Measurements from ENCODE around the gene SIDT1. TPM values are rescaled to one million over a fixed set of nuclear protein-coding genes. Genes with fewer than 3 reads are reported as not detected.

The SIDT1 gene
- total RNA-seq, 1 experiment from 2014 or later = not detected

- peaks cover 2% of the 10 kb centered on the region; the same call in 1 of the 2 replicates for H3K27me3 ChIP-seq (ENCODE audit: control insufficient read depth, insufficient read depth, low read length)
- in situ Hi-C loops (cut with HindIII; ENCODE audit: low pct_unique_long_range_greater_than_20kb, low sequenced_read_pairs) (no loop called here), intact Hi-C loops (cut with micrococcal nuclease; ENCODE audit: unreplicated experiment) (loop anchor here (1.0 to 10.0 kb wide), 5 partner anchors 48 to 575 kb away; no protein-coding TSS in a partner anchor)
- no peak overlapping the region for H3K27ac ChIP-seq (ENCODE audit: low read length)
- H3K36me3 ChIP-seq (ENCODE audit: control insufficient read depth, insufficient read depth, low read length) = no peaks in the 10 kb centered on the region
- H3K9me3 ChIP-seq (ENCODE audit: control insufficient read depth, insufficient read depth, low read depth, low read length) = no peaks in the 10 kb centered on the region
- ChIA-PET CTCF (no interaction called here), POLR2A (interaction anchor here (0.6 kb wide), 1 partner anchor 115 kb away, joined by 3 read pairs; no protein-coding TSS in a partner anchor)
- 0 out of 4 replicates have a peak overlapping the region, but pooled peaks of 1 of the 2 experiments have one; percentile 4 for H3K4me3 ChIP-seq (ENCODE audit: low read depth in 2 of 2, low read length in 2 of 2)
- TF ChIP-seq, protein P1, sequence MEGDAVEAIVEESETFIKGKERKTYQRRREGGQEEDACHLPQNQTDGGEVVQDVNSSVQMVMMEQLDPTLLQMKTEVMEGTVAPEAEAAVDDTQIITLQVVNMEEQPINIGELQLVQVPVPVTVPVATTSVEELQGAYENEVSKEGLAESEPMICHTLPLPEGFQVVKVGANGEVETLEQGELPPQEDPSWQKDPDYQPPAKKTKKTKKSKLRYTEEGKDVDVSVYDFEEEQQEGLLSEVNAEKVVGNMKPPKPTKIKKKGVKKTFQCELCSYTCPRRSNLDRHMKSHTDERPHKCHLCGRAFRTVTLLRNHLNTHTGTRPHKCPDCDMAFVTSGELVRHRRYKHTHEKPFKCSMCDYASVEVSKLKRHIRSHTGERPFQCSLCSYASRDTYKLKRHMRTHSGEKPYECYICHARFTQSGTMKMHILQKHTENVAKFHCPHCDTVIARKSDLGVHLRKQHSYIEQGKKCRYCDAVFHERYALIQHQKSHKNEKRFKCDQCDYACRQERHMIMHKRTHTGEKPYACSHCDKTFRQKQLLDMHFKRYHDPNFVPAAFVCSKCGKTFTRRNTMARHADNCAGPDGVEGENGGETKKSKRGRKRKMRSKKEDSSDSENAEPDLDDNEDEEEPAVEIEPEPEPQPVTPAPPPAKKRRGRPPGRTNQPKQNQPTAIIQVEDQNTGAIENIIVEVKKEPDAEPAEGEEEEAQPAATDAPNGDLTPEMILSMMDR (IDR thresholded peaks at IDR 0.05) = no peak
- no peaks in the 10 kb centered on the region for H3K4me1 ChIP-seq (ENCODE audit: control insufficient read depth, insufficient read depth, low read length)
- DNase-seq (ENCODE audit: low read depth, low spot score) (no peak), ATAC-seq (no peak)
- BruUV-seq (replicated peaks) = no TSS peak
These were observed 93.5 kb downstream of the SIDT1 start for GRCh38 chr3:113625834-113626233.

- BruUV-seq (replicated peaks) = no TSS peak
- CTCF ChIA-PET = no interaction called here
- DNase-seq (ENCODE audit: low read depth, low spot score) (peak; percentile 45), ATAC-seq (peak; percentile 98)
- TF ChIP-seq, protein P2, sequence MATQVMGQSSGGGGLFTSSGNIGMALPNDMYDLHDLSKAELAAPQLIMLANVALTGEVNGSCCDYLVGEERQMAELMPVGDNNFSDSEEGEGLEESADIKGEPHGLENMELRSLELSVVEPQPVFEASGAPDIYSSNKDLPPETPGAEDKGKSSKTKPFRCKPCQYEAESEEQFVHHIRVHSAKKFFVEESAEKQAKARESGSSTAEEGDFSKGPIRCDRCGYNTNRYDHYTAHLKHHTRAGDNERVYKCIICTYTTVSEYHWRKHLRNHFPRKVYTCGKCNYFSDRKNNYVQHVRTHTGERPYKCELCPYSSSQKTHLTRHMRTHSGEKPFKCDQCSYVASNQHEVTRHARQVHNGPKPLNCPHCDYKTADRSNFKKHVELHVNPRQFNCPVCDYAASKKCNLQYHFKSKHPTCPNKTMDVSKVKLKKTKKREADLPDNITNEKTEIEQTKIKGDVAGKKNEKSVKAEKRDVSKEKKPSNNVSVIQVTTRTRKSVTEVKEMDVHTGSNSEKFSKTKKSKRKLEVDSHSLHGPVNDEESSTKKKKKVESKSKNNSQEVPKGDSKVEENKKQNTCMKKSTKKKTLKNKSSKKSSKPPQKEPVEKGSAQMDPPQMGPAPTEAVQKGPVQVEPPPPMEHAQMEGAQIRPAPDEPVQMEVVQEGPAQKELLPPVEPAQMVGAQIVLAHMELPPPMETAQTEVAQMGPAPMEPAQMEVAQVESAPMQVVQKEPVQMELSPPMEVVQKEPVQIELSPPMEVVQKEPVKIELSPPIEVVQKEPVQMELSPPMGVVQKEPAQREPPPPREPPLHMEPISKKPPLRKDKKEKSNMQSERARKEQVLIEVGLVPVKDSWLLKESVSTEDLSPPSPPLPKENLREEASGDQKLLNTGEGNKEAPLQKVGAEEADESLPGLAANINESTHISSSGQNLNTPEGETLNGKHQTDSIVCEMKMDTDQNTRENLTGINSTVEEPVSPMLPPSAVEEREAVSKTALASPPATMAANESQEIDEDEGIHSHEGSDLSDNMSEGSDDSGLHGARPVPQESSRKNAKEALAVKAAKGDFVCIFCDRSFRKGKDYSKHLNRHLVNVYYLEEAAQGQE (IDR thresholded peaks at IDR 0.05; ENCODE audit: insufficient read depth in 1 of 2, low read depth in 2 of 2, low read length in 1 of 2) = no peak
- TF ChIP-seq TCF7L2 (IDR thresholded peaks at IDR 0.05; ENCODE audit: low read depth, low read length) (no peak), POLR2AphosphoS5 (IDR thresholded peaks at IDR 0.05; ENCODE audit: low read depth, low read length) (no peak), SIN3A (IDR thresholded peaks at IDR 0.05; ENCODE audit: borderline replicate concordance, insufficient read depth, low read depth, low read length) (no peak)
- TF ChIP-seq, protein P1 (IDR thresholded peaks at IDR 0.05) = peak; percentile 99
- in situ Hi-C loops (cut with HindIII; ENCODE audit: low pct_unique_long_range_greater_than_20kb, low sequenced_read_pairs) = no loop called here
- Histone ChIP-seq H3K9me3 (ENCODE audit: control insufficient read depth, insufficient read depth, low read depth, low read length) (no peaks in the 10 kb centered on the region), H3K27me3 (ENCODE audit: control insufficient read depth, insufficient read depth, low read length) (peaks cover 2% of the 10 kb centered on the region; the same call in 1 of the 2 replicates), H3K4me1 (ENCODE audit: control insufficient read depth, insufficient read depth, low read length) (no peaks in the 10 kb centered on the region), H3K27ac (ENCODE audit: low read length) (no peak overlapping the region), H3K4me3 (ENCODE audit: low read depth in 2 of 2, low read length in 2 of 2) (no peak overlapping the region), H3K36me3 (ENCODE audit: control insufficient read depth, insufficient read depth, low read length) (no peaks in the 10 kb centered on the region)
- POLR2A ChIA-PET = no interaction called here
- intact Hi-C loops (cut with micrococcal nuclease; ENCODE audit: unreplicated experiment) = loop anchor here (1.0 to 10.0 kb wide), 5 partner anchors 48 to 576 kb away; no protein-coding TSS in a partner anchor
These were observed 94.4 kb downstream of the SIDT1 start for GRCh38 chr3:113626503-113627371.
